ENCODE data around the gene HCK. TPM values are rescaled to one million over a fixed set of nuclear protein-coding genes. Genes with fewer than 3 reads are reported as not detected.

The HCK gene
- total and polyA plus RNA-seq, 9 donors = 4.4 to 6.3 (median 4.5) TPM

- no peak overlapping the region for H3K4me3 ChIP-seq (ENCODE audit: low read length)
- peaks cover 8% of the 10 kb centered on the region for H3K27me3 ChIP-seq (ENCODE audit: control insufficient read depth, insufficient read depth, low read length)
- H3K9me3 ChIP-seq (replicated peaks; ENCODE audit: control insufficient read depth, low read depth, low read length) = no peaks in the 10 kb centered on the region
- H3K4me1 ChIP-seq (ENCODE audit: control insufficient read depth, insufficient read depth, low read length) = no peaks in the 10 kb centered on the region
- no peaks in the 10 kb centered on the region for H3K36me3 ChIP-seq (ENCODE audit: control insufficient read depth, insufficient read depth, low read length)
- H3K27ac ChIP-seq (ENCODE audit: low read length) = no peak overlapping the region
- DNase-seq = no peak
- 92% methylated on average over 2 of the region's 3 CpGs for WGBS (ENCODE audit: insufficient coverage)
Measured at GRCh38 chr20:32088759-32089158, 36.7 kb downstream of the HCK start.

DNA sequence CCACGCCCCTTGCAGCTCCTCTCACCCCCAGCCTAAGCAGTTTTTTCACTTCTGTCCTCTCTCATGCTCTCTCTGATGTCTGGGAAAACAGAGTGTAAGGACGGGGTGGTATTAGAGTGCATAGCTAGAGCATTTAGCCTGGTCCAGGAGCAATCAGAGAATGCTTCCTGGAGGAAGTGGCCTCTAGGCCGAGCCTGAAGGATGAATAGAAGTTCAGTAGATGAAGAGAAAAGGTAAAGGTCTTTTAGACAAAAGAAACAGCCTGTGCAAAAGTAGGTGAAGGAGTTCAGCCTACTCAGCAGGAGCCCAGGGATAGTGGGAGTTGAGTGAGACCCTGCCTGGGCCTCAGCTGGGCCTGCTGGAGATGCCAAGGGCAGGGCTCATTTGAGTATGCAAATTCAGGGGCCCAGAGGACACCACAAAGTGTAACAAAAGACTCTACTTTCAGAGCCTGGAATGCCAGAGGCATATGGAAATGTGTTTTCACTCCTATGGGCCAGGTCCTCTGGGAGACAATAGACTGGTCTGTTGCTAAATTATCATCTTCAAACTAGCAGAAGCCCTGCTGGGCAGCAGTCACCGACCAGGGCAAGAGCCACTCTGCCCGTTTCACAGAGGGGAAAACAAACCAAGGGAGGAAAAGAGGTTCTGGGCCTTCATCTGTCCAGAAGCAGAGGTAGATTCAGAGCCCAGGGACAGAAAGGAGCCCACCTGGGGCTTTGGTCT, 37.8 kb downstream of the HCK start:
- H3K4me1 ChIP-seq (ENCODE audit: control insufficient read depth, insufficient read depth, low read length) = no peaks in the 10 kb centered on the region
- H3K9me3 ChIP-seq (replicated peaks; ENCODE audit: control insufficient read depth, low read depth, low read length) = no peaks in the 10 kb centered on the region
- WGBS (ENCODE audit: insufficient coverage) = 34% methylated on average over 3 of the region's 5 CpGs
- H3K27me3 ChIP-seq (ENCODE audit: control insufficient read depth, insufficient read depth, low read length) = peaks cover 7% of the 10 kb centered on the region
- no peaks in the 10 kb centered on the region for H3K36me3 ChIP-seq (ENCODE audit: control insufficient read depth, insufficient read depth, low read length)
- no peak overlapping the region for H3K4me3 ChIP-seq (ENCODE audit: low read length)
- no peak overlapping the region for H3K27ac ChIP-seq (ENCODE audit: low read length)
- DNase-seq = no peak

DNA sequence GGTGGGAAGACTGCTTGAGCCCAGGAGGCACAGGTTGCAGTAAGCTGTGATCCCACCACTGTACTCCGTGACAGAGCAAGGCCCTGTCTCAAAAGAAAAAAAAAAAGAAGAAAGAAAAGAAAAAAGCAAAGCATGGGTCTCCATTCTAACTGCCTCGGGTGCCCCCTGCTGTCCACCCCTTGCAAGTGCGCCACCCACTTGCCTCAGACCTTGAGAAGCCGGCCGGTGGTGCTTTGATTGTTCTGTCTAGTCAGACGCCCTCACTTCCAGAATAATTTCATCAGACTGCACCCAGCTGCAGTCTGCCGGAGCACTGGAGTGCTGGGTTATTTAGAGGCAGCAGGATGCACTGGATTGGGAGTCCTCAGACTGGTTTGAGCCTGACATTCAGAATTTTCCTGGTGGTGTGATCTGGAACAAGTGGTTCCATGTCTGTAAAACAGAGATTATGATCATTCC, 39.9 kb downstream of the HCK start:
- H3K9me3 ChIP-seq (replicated peaks; ENCODE audit: control insufficient read depth, low read depth, low read length) = no peaks in the 10 kb centered on the region
- peak; percentile 61 for DNase-seq
- no peaks in the 10 kb centered on the region for H3K36me3 ChIP-seq (ENCODE audit: control insufficient read depth, insufficient read depth, low read length)
- no peaks in the 10 kb centered on the region for H3K4me1 ChIP-seq (ENCODE audit: control insufficient read depth, insufficient read depth, low read length)
- no peak overlapping the region for H3K4me3 ChIP-seq (ENCODE audit: low read length)
- H3K27me3 ChIP-seq (ENCODE audit: control insufficient read depth, insufficient read depth, low read length) = peaks cover 7% of the 10 kb centered on the region
- H3K27ac ChIP-seq (ENCODE audit: low read length) = no peak overlapping the region
- WGBS (ENCODE audit: insufficient coverage) = 0% methylated on average over 2 of the region's 7 CpGs

DNA sequence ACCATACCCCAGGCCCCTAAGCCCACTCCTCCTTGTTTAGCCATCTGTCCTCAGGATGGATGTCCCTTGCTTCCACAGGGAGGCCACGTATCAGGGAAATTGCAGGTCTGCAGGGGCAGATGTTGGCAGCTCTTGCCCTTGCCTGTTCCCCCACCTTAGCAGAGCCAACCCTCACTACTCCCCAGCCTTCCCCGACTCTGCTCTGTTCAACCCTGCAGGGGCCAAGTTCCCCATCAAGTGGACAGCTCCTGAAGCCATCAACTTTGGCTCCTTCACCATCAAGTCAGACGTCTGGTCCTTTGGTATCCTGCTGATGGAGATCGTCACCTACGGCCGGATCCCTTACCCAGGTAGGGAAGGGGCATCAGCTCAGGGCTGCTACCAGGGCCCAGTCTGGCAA, 46.7 kb downstream of the HCK start:
- Histone ChIP-seq H3K4me1 (ENCODE audit: control insufficient read depth, insufficient read depth, low read length) (no peaks in the 10 kb centered on the region), H3K36me3 (ENCODE audit: control insufficient read depth, insufficient read depth, low read length) (no peaks in the 10 kb centered on the region), H3K27ac (ENCODE audit: low read length) (no peak overlapping the region), H3K27me3 (ENCODE audit: control insufficient read depth, insufficient read depth, low read length) (peaks cover 11% of the 10 kb centered on the region), H3K4me3 (ENCODE audit: low read length) (no peak overlapping the region), H3K9me3 (replicated peaks; ENCODE audit: control insufficient read depth, low read depth, low read length) (no peaks in the 10 kb centered on the region)
- DNase-seq = no peak
- WGBS (ENCODE audit: insufficient coverage) = 75% methylated on average over 5 of the region's 6 CpGs

- Histone ChIP-seq H3K4me1 (ENCODE audit: control insufficient read depth, insufficient read depth, low read length) (peaks cover 9% of the 10 kb centered on the region), H3K4me3 (ENCODE audit: low read length) (peak overlapping the region; percentile 89), H3K27me3 (ENCODE audit: control insufficient read depth, insufficient read depth, low read length) (peaks cover 3% of the 10 kb centered on the region), H3K9me3 (replicated peaks; ENCODE audit: control insufficient read depth, low read depth, low read length) (no peaks in the 10 kb centered on the region), H3K27ac (ENCODE audit: low read length) (peak overlapping the region; percentile 99), H3K36me3 (ENCODE audit: control insufficient read depth, insufficient read depth, low read length) (no peaks in the 10 kb centered on the region)
- 90% methylated on average over 2 of the region's 5 CpGs for WGBS (ENCODE audit: insufficient coverage)
- no peak for DNase-seq
Measured at GRCh38 chr20:32108814-32109391, 56.9 kb downstream of the HCK start.

DNA sequence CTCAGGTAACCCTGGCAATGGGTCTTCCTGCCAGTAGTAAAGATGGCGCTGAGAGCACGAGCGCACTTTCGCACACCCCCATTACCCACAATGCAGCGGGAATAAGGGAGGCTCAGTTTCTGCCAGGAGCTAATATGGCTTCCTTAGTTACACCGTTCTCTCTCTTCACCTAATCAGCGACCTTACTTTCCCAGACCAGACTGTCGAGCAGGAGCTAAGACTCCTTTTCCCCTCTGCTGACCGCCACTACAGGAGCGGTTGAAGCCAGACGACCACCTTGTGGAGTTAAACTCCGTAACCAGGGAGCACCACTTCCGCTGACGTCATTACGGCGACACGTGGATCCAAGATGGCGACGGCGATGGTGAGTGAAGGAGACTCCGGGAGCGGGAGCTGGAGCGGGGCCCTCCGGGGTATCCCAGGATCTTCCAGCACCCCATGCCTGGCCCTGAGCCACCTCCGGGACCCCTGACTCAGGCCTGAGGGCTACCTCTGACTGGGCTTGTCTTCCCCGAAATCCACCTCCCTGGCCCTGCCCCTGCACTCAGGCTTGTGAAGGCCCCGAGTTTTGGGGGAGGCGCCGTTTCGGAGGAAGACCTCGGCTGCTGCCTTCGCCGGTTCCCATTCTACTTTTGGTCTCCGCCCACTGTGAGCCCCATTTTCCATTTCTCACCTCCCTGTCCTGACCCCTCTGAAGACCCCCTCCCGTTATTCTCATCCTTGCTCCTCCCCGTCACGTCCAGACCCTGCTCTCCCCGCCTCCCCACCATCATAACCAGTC, 57.5 kb downstream of the HCK start, which contains the start of gene TM9SF4:
Gene TM9SF4, plus strand, starts transcription at position 323 of the 781 bp plus-strand sequence. Its CDS starts 27 bp downstream, at position 350.
- peak; percentile 99 for DNase-seq
- Histone ChIP-seq H3K4me1 (ENCODE audit: control insufficient read depth, insufficient read depth, low read length) (peaks cover 9% of the 10 kb centered on the region), H3K27me3 (ENCODE audit: control insufficient read depth, insufficient read depth, low read length) (peaks cover 3% of the 10 kb centered on the region), H3K36me3 (ENCODE audit: control insufficient read depth, insufficient read depth, low read length) (peaks cover 3% of the 10 kb centered on the region), H3K4me3 (ENCODE audit: low read length) (peak within 1 kb of the TSS; percentile 89), H3K9me3 (replicated peaks; ENCODE audit: control insufficient read depth, low read depth, low read length) (no peaks in the 10 kb centered on the region), H3K27ac (ENCODE audit: low read length) (peak within 1 kb of the TSS; percentile 99)
- under 1% methylated on average over 26 of the region's 38 CpGs for WGBS (ENCODE audit: insufficient coverage)

DNA sequence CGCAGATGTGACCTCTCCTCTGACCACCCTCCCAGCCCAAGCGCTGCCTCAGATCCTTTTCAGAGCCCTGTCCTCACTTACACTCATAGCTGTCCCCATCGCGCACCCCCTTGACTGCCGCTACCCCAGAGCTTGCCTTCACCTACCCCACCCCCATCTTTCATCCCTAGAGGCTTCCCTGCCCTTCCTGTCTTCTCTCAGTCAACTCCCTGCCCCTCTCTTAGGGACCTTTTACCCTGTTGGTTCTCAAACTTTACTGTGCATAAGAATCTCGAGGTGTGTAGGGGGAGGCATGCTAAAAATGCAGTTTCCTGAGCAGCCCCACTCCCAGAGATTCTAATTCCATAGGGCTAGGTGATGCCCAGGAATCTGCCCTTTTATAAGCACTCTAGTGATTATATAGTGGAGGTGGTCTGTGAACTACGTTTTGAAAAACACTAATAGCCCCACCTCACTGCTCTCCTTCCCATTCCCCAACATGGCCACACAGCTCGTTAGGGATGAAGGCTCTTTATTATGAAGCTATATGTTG, 58.2 kb downstream of the HCK start:
- Histone ChIP-seq H3K4me3 (ENCODE audit: low read length) (peak overlapping the region; percentile 89), H3K27me3 (ENCODE audit: control insufficient read depth, insufficient read depth, low read length) (peaks cover 3% of the 10 kb centered on the region), H3K27ac (ENCODE audit: low read length) (peak overlapping the region; percentile 99), H3K4me1 (ENCODE audit: control insufficient read depth, insufficient read depth, low read length) (peaks cover 9% of the 10 kb centered on the region), H3K9me3 (replicated peaks; ENCODE audit: control insufficient read depth, low read depth, low read length) (no peaks in the 10 kb centered on the region), H3K36me3 (ENCODE audit: control insufficient read depth, insufficient read depth, low read length) (peaks cover 7% of the 10 kb centered on the region)
- 2% methylated on average over 5 of the region's 8 CpGs for WGBS (ENCODE audit: insufficient coverage)
- no peak for DNase-seq

- Histone ChIP-seq H3K4me1 (ENCODE audit: control insufficient read depth, insufficient read depth, low read length) (peaks cover 9% of the 10 kb centered on the region), H3K4me3 (ENCODE audit: low read length) (peak overlapping the region; percentile 89), H3K36me3 (ENCODE audit: control insufficient read depth, insufficient read depth, low read length) (peaks cover 7% of the 10 kb centered on the region), H3K9me3 (replicated peaks; ENCODE audit: control insufficient read depth, low read depth, low read length) (no peaks in the 10 kb centered on the region), H3K27ac (ENCODE audit: low read length) (no peak overlapping the region), H3K27me3 (ENCODE audit: control insufficient read depth, insufficient read depth, low read length) (no peaks in the 10 kb centered on the region)
- no peak for DNase-seq
- 58% methylated on average over 3 of the region's 3 CpGs for WGBS (ENCODE audit: insufficient coverage)
Measured at GRCh38 chr20:32110727-32111126, 58.7 kb downstream of the HCK start.

DNA sequence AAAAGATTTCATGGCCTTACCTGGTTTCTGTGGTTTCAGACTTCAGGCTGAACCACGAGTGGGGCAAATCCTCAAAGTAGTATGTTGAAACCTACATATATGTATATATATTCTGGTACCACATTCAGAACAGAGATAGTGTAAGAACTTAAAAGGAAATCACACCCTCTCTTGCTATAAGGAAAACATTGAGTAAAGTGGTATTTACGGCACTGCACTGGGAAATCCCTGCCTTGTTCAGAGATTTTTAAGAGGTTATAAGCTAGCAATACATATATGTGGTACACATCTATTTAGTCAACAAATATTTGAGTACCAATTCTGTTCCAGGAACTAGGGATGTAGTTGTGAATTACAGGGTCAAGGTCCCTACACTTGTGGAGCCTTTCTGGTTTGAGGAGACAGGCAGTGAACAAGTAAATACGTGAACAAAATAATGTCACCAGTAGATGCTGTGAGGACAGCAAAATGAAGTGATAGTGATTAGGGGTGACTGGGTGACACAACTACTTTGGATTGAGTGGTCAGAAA, 59.2 kb downstream of the HCK start:
- 87% methylated on average over 1 of the region's 3 CpGs for WGBS (ENCODE audit: insufficient coverage)
- no peak for DNase-seq
- Histone ChIP-seq H3K9me3 (replicated peaks; ENCODE audit: control insufficient read depth, low read depth, low read length) (no peaks in the 10 kb centered on the region), H3K4me1 (ENCODE audit: control insufficient read depth, insufficient read depth, low read length) (peaks cover 9% of the 10 kb centered on the region), H3K27ac (ENCODE audit: low read length) (no peak overlapping the region), H3K4me3 (ENCODE audit: low read length) (no peak overlapping the region), H3K36me3 (ENCODE audit: control insufficient read depth, insufficient read depth, low read length) (peaks cover 7% of the 10 kb centered on the region), H3K27me3 (ENCODE audit: control insufficient read depth, insufficient read depth, low read length) (no peaks in the 10 kb centered on the region)

GRCh38 chr20:32111753-32112152, 59.7 kb downstream of the HCK start:
- Histone ChIP-seq H3K4me1 (ENCODE audit: control insufficient read depth, insufficient read depth, low read length) (peaks cover 9% of the 10 kb centered on the region), H3K36me3 (ENCODE audit: control insufficient read depth, insufficient read depth, low read length) (peaks cover 7% of the 10 kb centered on the region), H3K4me3 (ENCODE audit: low read length) (no peak overlapping the region), H3K9me3 (replicated peaks; ENCODE audit: control insufficient read depth, low read depth, low read length) (no peaks in the 10 kb centered on the region), H3K27me3 (ENCODE audit: control insufficient read depth, insufficient read depth, low read length) (no peaks in the 10 kb centered on the region), H3K27ac (ENCODE audit: low read length) (no peak overlapping the region)
- WGBS (ENCODE audit: insufficient coverage) = 94% methylated on average over 2 of the region's 3 CpGs
- DNase-seq = peak; percentile 41
